ENCODE data around the gene GALNT6.

Gene GALNT6

GRCh38 chr12:51404627-51405026, 13.4 kb upstream of the GALNT6 start:
- DNase-seq: no peak

- DNase-seq: no peak
Measured at GRCh38 chr12:51403681-51404136, 12.5 kb upstream of the GALNT6 start.

DNA sequence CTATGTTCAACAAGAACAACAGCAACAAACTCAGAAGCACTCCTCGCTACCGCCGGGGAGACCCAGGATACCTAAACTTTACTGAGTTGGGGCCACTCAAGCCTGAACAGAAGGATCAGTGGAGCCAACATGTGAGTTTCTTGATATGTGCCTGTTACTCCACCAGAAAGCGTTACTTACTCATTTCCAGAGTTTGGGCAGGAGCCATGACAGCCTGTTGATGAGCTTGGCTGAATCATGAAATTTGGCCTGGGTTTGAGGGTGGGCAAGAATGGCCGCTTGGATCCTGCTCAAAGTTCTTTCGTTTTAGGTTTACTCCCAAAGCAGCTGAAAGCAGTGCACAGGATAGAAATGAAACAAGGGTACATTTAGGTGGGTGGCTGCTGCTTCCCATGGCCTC, 12.0 kb upstream of the GALNT6 start:
- DNase-seq: no peak

GRCh38 chr12:51401900-51402299, 10.7 kb upstream of the GALNT6 start:
- no peak for DNase-seq

GRCh38 chr12:51401486-51401885, 10.3 kb upstream of the GALNT6 start:
- DNase-seq: no peak

DNA sequence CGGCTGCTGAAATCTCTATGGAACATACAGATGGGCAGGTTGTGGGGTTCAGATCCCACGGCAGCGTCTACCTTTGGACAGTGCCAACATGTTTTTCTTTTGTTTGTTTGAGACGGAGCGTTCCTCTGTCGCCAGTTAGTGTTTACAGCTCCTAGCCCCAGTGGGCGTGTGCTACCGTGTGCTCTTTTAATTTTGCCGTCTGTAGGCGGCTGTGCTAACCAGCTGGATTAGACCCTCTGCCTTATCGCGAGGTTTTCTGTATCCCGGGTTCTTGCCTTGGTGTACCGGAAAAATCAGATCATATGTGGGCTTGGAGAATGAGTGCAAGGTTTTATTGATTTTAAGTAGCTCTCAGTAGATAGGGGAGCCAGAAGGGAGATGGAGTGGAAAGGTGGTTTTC, 9.8 kb upstream of the GALNT6 start:
- no peak for DNase-seq

DNA sequence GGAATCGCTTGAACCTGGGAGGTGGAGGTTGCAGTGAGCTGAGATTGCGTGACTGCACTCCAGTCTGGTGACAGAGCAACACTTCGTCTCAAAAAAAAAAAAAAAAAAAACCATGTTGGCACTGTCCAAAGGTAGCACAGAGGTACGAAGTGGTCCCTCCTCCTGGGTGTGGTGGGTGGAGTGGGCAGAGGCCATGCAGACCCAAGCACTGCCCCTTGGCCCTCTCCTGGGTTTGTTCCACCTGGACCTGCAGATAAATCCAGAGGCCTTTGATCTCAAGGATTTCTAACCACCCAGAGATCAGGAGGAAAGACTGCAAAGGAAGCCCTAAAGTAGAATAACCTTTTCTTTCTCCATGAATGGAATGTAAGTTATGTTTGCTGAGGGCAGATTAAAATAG, 8.7 kb upstream of the GALNT6 start:
- no peak for DNase-seq

DNA sequence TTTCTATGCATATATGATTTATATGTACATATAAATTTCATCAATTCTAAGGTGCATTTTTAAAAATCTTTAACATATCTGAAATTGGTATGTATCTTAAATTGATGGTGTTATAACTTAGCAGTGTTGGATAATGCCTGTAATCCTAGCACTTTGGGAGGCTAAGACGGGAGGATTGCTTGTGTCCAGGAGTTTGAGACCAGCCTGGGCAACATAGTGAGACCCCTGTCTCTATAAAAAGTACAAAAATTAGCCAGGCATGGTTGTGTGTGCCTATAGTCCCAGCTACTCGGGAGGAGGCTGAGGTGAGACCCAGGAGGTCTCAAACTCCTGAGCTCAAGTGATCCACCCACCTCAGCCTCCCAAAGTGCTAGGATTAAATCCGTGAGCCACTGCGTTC, 6.5 kb upstream of the GALNT6 start:
- DNase-seq: no peak

GRCh38 chr12:51395283-51396230, 4.4 kb upstream of the GALNT6 start:
- DNase-seq: peak in 1 of 6 experiments; percentile 11

- peak in 3 of 6 experiments; percentile 14 to 39 (median 31) for DNase-seq
Measured at GRCh38 chr12:51393676-51394545, 2.7 kb upstream of the GALNT6 start.

GRCh38 chr12:51392556-51393237, 1.5 kb upstream of the GALNT6 start:
- peak in 4 of 6 experiments; percentile 8 to 33 (median 12) for DNase-seq

DNA sequence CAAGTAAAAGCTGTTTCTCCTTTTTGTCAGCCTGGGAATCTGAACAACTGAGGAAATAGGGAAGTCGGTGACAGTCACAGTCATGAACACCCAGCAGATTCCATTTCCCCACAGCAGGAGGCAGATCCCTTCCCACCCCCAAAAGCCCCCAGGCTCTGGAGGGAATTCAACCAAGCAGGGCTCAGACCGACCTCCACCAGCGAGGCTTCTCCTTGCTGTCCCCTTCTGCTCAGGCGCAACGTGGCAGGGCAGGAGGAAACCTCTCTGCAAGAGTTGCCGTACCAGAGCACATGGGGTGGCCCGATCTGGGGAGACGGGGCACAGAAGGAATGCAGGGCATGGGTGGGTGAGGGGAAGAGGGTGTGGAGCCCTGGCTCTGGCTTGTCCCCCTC, 319 bp downstream of the GALNT6 start:
- peak in 2 of 6 experiments; percentile 26 to 45 for DNase-seq

DNA sequence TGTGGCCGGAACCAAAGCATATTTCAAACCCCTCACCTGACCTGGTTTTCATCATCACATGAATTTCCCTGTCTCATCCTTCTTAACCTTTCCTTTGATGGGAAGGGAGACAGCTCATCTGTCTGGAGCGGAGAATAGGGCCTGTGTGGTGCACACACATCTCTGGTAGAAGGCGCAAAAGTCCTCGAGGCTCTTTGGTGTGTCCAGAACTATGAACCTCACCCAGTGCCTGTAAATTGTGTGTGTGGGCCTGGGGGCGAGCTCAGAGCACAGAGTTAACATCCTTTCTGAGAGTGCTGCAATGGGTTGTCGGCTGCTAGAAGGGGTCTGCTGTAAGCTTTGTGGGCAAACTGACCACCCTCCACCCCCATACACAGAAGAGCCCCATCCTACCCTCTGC, 749 bp downstream of the GALNT6 start:
- no peak for DNase-seq

GRCh38 chr12:51389302-51389999, 1.8 kb downstream of the GALNT6 start:
- DNase-seq: peak in 2 of 6 experiments; percentile 15 to 22

GRCh38 chr12:51388846-51389245, 2.4 kb downstream of the GALNT6 start:
- no peak for DNase-seq

- DNase-seq: no peak
Measured at GRCh38 chr12:51388069-51388799, 3.0 kb downstream of the GALNT6 start.

DNA sequence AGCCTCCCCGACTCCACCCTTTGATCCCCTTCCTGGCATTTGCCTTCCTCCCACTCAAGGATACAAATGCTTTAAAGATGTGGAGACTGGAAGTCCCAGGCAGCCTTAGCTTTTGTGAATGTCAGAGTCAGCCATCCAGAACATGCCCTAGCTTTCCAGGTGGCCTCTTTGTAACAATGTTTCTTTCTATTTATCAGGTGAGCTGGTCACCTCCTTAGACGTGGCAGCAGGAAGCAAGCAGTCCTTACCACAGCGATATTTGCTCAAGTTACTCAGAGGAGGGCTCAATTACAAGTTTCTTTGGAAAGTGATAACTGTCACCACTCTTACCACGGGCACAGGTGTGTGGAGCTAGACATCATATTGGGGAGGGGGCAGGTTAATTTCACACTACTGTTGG, 4.9 kb downstream of the GALNT6 start:
- DNase-seq: no peak

DNA sequence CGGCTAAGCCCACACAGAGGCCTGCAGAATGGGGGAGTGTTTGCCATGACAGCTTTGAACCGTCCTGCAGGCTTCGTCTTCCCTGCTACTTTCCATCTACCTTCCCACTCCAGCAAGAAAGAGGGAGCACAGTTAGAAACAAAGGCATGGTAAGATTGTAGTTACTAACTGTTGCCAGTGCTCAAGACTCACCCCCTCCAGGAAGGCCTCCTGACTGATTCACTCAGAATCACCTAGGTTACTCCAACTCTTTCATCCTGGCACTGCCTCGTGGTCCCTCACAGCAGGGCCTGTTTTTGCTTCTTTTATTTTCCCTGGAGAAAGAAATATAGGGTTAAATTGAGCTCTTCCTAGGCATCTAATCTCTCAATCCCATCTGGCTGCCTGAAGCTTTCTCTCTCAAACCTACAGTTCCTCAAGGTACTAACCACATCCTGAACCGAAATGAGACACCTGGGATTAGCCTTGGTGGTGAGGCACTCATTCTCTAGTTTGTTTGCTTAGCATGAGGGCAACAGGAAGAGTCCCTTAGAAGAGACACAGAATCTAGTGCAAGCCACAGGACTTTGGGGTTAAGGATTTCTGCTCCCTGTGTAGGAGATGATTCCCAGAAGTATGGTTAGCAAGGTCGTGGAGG, 7.8 kb downstream of the GALNT6 start:
- peak in 2 of 6 experiments; percentile 15 to 34 for DNase-seq

- peak in 1 of 6 experiments; percentile 8 for DNase-seq
Measured at GRCh38 chr12:51382173-51382572, 9.0 kb downstream of the GALNT6 start.

- DNase-seq: no peak
Measured at GRCh38 chr12:51381226-51382079, 9.8 kb downstream of the GALNT6 start.
